ENCODE measurements around the gene FAM210A. TPM values are rescaled to one million over a fixed set of nuclear protein-coding genes. Genes with fewer than 3 reads are reported as not detected.
A peak's percentile ranks its signal among the peaks of the same experiment; 100 is the strongest.
"Not testable (repeated sequence)": the region's sequence is repeated elsewhere in the genome, so short reads cannot be mapped to it uniquely, and the experiment has no call there.

The FAM210A gene
- polyA plus RNA-seq, 3 donors, result 19.6 to 21.8 (median 20.6) TPM

DNA sequence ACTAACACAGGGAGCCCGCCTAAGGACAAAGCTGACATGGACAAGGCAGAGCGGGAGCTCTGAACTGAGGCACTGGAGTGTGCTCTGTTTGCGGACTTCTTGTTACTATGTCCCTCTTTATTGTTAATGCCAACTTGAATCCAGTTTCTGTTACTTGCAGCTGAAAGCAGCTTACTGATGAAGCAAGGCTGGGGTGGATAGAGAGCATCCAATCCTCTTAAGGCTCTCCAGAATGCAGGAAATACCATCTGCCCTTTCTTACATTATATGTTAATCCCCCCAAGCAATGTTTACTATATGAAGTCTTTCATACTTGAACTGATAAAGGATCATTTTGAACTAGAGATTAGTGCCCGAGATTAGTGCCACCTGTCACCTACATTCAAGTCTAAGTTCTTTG lies 9.4 kb downstream of the FAM210A start:
- DNase-seq (ENCODE audit: extremely low read depth in 1 of 11, low read depth in 9 of 11, low spot score in 4 of 11), result no peak

DNA sequence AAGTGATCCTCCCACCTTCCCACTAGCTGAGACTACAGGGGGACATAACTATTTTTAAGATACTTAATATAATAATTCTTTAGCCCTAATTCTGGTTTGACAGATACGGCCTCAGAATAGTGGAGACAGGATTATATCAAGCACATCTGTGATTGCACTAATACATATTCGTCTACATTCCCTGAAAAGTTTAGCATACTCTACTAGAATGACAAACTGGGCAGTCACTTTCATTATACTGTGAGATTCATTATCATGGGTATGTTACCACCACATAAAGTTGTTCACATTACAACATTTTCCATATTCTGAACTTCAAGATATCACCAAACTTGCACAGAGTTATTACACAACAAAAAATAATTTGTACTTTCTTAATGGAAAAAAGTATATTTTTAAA lies 11.0 kb downstream of the FAM210A start:
- DNase-seq (ENCODE audit: extremely low read depth in 1 of 11, low read depth in 9 of 11, low spot score in 4 of 11), result no peak

DNA sequence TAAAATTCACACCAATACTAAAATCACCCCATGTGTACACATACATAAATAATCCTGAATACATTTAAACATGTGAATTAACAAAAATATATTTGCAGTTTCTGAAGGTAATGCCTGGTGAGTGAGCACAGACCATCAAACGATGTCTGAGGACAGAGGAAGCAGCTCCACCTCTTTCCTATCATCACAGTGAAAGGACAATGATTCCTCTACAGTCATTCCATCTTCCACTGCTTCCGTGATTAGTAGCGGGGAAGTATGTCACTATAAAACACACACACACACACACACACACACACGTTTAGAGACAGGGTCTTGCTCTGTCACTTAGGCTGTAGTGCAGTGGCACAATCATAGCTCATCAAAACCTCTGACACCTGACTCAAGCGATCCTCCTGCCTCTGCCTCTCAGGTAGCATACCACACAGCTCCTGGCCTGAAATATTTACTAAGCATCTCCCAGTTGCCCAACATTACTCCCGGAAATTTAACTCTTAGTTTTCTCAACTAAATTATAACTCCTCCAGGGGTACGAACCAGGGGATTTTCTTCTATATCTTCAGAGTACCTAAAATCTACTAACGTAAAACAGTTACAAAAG lies 12.8 kb downstream of the FAM210A start:
- no peak for DNase-seq (ENCODE audit: extremely low read depth in 1 of 11, low read depth in 9 of 11, low spot score in 4 of 11)

DNA sequence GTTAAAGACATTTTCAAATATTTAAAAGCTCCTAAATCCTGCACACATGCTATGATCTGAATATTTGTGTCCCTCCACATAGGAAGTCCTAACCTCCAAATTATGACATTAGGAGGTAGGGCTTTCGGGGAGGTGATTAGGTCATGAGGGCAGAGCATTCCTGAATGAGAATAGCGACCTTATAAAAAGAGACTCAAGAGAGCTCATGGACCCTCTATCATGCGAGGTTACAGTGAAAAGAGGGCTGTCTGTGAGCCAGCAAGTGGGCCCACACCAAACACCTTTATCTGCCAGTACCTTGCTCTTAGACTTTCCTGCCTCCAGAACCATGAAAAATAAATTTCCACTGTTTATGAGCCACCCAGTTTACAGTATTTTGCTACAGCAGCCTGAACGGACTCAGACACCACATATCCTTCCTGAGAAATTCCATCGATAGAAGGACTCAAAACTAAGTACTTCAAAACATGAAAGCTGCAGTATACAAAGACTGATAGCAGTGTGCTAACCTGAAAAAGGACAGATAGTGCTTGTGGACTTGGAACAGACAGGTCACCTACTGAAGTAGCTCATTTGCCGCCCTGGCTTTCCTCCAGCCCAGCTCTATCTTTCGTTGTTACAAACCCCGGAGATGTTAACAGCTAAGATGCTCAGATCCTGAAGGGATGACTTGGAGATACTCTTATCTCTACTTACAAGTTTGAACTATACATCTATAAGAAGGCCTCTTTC lies 13.8 kb downstream of the FAM210A start:
- DNase-seq (ENCODE audit: extremely low read depth in 1 of 11, low read depth in 9 of 11, low spot score in 4 of 11), result no peak

DNA sequence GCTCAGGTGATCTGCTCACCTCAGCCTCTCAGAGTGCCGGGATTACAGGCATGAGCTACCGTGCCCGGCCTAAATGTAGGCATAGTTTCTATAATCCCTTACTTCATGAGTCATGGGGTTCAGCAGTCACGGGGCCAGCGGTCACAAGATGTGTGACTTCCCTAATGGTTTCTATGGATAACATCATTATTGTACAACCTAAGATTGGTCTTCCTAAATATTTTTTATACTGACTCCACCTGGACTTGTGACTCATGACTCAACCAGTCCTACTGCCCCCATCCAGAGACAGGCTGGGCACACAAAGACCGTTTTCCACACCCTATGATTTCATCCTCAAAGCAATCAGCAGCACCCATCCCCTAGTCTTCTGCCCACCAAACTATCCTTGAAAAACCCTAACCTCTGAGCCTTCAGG lies 15.9 kb downstream of the FAM210A start:
- no peak for DNase-seq (ENCODE audit: extremely low read depth in 1 of 11, low read depth in 9 of 11, low spot score in 4 of 11)

DNA sequence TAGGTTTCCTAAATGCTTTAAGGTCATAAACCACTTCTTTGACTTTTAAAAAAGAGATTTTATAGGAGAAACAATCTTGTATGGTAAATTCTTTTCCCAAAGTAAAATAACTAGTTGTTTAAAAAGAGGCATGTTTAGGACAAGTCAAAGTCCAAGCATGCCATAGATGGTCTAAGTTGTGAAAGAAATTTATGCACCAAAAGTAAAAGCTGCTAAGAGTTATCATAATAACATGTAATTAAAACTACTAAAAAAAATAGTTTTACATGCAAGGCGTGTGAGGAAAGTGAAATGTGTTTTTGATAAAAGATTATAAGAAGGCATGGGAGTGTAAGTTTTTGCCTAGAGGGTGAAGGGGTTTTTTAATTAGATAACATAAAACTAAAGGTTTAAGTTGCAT lies 22.5 kb downstream of the FAM210A start:
- no peak for DNase-seq (ENCODE audit: extremely low read depth in 1 of 11, low read depth in 9 of 11, low spot score in 4 of 11)

DNA sequence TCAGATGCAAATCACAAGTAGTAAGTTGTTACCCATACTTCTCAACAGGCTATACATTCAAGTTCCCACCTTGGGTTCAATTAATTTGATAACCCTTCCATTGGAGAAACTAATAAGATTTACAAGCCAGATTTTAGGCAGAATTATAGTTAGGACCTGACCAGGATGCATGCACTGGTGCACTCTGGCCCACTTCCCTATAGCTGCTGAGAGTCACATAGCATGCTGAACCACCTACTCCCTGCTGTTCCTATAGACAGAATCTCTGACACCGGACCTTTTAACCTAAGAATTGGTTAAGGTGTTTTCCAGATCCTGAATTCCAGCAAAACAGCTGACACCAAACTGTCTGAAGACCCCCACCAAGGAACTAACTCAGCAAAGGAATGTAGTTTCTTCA lies 26.2 kb downstream of the FAM210A start:
- no peak for DNase-seq (ENCODE audit: extremely low read depth in 1 of 11, low read depth in 9 of 11, low spot score in 4 of 11)

DNA sequence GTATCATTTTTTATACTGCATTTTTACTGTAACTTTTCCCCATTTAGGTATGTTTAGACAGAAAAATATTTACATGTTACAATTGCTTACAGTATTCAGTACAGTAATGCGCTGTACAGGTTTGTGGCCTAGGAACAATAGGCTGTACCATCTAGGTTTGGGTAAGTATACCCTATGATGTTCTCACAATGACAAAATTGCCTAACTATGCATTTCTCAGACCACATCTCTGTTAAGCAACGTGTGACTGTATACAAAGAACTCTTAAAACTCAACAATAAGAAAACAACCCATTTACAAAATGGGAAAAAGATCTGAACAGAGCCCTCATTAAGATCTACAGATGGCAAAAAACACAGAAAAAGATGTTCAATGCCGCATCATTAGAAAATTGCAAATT lies 29.4 kb downstream of the FAM210A start:
- DNase-seq (ENCODE audit: extremely low read depth in 1 of 11, low read depth in 9 of 11, low spot score in 4 of 11), result no peak

DNA sequence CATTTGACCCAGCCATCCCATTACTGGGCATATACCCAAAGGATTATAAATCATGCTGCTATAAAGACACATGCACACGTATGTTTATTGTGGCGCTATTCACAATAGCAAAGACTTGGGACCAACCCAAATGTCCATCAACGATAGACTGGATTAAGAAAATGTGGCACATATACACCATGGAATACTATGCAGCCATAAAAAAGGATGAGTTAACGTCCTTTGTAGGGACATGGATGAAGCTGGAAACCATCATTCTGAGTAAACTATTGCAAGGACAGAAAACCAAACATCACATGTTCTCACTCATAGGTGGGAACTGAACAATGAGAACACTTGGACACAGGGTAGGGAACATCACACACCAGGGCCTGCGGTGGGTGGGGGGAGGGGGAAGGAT lies 31.0 kb downstream of the FAM210A start:
- DNase-seq (ENCODE audit: extremely low read depth in 1 of 11, low read depth in 9 of 11, low spot score in 4 of 11), result not testable (repeated sequence)

DNA sequence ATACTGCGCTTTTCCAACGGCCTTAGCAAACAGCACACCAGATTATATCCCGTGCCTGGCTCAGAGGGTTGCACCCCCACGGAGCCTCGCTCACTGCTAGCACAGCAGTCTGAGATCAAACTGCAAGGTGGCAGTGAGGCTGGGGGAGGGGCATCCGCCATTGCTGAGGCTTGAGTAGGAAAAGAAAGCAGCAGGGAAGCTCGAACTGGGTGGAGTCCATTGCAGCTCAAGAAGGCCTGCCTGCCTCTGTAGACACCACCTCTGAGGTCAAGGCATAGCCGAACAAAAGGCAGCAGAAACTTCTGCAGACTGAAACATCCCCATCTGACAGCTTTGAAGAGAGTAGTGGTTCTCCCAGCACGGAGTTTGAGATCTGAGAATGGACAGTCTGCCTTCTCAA lies 36.3 kb downstream of the FAM210A start:
- not testable (repeated sequence) for DNase-seq (ENCODE audit: extremely low read depth in 1 of 11, low read depth in 9 of 11, low spot score in 4 of 11)

DNA sequence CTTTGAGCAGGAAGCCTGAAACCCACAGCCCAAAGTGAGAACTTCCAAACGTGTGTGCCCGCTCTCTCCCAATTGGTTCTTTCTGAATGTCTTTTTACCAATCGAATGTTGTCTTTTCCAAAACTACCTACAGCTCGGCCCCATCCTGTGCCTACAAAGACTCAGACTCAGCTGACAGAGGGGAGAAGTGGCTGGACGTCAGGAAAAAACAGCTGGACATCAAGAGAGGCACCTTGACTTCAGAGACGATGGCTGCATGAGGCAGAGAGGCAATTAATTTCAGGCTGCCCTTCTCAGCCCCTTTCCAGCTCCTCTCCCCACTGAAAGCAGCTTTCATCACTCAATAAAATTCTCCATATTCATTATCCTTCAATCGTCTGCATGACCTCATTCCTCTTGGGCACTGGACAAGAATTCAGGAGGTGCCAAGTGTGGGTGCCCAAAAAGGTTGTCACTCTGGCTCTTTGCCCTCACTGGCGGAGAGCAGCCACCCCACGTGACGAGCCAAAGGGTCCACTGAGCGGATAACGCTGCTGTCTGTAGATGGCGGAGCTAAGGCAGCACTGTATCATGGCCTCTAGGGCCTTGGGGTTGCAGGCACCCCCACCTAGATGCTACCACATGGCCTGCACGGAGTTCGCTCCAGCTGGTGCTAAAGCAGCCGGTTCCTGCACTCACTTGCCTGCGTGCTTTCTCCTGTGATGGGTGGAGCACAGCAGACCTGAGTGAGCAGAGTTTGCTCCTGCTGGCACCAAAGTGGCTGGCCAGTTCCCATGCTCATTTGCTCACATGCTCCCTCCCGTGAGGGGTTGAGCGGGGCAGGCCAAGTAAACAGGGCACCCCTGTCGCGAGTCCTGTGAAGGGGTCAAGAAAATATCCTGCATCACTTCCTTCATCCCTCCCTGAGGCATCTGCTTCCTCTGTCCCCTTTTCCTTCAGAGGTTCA lies 37.9 kb downstream of the FAM210A start:
- no peak for DNase-seq (ENCODE audit: extremely low read depth in 1 of 11, low read depth in 9 of 11, low spot score in 4 of 11)

DNA sequence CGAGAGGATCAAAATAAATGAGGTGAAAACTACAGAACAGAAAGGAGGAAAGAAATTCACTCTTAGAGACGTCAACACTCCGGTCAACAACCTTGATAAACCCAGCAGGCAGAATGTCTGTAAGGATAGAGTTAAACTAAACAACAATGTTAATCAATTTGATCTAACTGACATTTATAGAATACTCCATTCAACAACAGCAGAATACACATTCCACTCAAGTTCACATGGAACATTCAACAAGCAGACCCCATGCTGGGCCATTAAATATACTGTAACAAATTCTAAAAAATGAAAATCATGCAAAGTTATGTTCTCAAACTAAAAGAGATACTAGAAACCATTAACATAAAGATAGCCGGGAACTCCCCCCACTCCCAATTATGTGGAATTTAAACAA lies 41.8 kb downstream of the FAM210A start:
- no peak for DNase-seq (ENCODE audit: extremely low read depth in 1 of 11, low read depth in 9 of 11, low spot score in 4 of 11)

DNA sequence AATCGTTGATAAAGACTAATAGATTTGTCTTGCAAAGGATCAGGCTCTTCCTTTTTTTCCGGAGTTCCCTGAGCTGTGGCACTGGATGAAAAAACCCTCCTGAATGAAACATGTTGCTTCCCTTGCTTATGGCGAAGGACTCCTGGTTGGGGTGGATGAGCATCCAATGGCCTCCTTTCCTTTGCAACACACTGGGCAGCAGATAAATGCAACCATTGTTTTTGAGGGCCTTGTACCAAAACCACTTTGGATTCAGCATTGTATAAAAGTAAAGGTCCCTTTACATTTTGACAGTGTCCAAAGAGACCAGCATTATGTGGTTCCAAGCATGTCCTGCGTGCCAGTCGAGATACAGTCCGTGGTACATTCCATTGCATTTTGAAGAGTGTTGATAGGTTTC lies 44.7 kb downstream of the FAM210A start:
- no peak for DNase-seq (ENCODE audit: extremely low read depth in 1 of 11, low read depth in 9 of 11, low spot score in 4 of 11)

DNA sequence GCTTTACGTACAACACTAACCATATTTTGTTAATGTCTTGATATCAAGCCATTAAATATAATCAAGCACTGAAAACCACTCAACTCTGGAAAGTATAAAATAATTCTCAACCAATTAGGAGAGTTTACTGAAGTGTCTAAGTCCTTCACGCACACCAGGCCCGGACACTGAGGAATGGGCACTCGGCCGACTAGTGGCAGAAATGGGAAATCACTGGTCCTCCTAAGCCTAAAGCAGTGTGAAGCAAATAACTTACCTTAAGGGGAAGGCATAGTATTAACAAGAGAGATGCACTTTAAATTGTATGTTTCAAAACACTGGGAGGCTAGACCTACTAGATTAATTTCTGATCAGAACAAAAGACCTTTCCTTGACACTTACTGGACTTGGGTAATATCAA lies 45.7 kb downstream of the FAM210A start:
- DNase-seq (ENCODE audit: extremely low read depth in 1 of 11, low read depth in 9 of 11, low spot score in 4 of 11), result peak in 2 of 11 donors; percentile 6 to 23

DNA sequence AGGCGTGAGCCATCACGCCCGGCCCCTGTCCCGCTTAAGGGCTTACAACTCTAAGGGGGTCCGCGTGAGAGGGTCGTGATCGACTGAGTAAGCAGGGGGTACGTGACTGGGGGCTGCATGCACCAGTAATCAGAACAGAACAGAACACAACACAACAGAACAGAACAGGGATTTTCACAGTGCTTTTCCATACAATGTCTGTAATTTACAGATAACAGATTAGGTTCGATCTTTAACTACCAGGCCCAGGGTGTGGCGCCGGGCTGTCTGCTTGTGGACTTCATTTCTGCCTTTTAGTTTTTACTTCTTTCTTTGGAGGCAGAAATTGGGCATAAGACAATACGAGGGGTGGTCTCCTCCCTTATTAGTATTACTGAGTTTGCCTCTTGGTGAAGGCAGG lies 49.0 kb downstream of the FAM210A start:
- DNase-seq (ENCODE audit: extremely low read depth in 1 of 11, low read depth in 9 of 11, low spot score in 4 of 11), result not testable (repeated sequence)

DNA sequence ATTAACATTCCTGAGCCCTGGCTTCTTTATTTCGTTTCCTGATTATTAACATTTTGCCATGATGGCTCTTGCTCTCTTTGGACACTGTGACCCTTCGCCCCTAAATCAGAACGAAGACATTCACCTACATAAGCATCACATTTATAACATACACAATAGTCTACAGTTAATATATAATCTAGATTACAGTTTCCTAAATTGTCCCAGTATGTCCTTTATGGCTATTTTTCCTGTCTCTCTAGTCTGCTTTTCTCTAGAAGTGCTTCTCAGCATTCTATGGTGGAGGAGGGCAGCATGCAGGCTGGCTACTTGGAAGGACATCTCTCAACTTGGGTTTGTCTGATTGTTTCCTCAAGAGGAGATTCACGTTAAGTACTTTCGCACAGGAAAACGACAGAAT lies 49.9 kb downstream of the FAM210A start:
- no peak for DNase-seq (ENCODE audit: extremely low read depth in 1 of 11, low read depth in 9 of 11, low spot score in 4 of 11)

DNA sequence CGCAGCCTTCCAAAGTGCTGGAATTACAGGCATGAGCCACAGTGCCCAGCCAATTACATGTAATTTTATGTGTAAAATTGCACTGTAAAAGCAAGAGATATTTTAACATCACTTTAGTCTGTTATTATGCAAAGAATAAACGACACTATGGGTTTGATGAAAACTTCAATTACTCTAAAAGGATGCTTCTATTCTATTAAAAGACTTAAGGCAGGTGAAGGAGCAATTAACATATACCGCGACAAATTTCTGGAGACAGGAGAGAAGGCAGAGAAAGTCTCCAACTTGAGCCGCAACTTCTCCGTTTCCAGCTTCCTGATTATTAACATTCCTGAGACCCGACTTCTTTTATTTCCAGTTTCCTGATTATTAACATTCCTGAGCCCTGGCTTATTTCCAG lies 53.7 kb downstream of the FAM210A start:
- DNase-seq (ENCODE audit: extremely low read depth in 1 of 11, low read depth in 9 of 11, low spot score in 4 of 11), result no peak

DNA sequence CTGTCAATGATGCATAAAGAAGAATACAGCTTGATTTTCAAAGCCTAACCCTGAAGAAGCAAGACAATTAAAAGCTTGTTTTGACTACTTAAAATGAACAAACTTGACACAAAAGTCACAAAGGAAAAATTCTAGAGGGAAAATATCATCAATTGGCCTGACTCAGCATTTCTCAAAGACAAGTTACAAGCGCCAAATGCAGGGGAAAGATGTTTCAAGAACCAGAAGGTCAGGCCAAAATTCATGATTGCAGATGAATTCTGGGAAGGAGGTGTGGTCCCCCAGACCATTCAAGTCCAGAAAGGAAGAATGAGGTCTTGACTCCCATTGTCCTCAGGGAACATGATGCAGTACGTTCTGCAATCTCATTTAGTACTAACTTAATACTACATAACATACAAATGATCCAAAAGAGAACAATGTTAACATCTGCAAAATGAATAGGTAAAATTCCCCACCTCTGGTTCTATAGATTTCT lies 64.5 kb downstream of the FAM210A start:
- no peak for DNase-seq (ENCODE audit: extremely low read depth in 1 of 11, low read depth in 9 of 11, low spot score in 4 of 11)

DNA sequence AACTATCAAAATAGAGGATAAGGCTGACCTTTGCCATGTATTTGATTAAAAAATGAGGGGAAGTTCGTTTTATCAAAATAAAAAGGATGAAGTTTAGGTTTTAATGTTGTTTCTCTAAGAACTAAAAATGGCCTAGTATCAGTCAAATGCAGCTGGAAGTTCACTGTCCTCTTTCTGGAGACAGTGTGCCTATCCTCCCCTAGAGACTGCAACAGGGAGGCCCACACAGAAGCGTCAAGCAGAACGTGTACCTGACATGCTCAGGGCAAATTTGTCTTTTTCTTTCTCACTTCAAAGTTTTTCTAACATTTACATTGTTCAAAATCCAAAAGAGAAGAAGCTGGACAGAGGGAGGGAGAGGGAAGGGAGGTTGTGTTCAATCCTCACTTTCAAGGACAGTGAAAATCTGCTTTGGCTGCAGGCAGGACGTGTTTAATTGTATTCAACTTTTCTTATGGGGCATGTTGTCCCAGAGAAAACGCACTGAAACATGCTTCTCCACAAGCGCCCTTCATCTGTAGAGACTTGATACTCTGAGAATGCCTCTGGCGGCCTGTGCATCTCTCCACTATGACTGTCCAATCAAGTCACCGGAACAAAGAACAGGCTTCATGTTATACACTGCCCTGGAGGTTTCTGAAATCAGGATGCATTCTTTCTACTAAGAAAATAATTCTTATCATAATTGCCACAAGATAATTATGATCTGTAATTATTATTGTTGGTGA lies 65.1 kb downstream of the FAM210A start:
- DNase-seq (ENCODE audit: extremely low read depth in 1 of 11, low read depth in 9 of 11, low spot score in 4 of 11), result no peak

All from renal cortex interstitium (tissue), 11 donors.